HG03378 (cell line): ENCODE results near the gene IMPG2.
"Not testable (repeated sequence)": the region's sequence is repeated elsewhere in the genome, so short reads cannot be mapped to it uniquely, and the experiment has no call there.

ENCODE experiments used
- ATAC-seq: cut with Tn5 transposase; IDR thresholded peaks from one replicate; pipeline ENCODE4 v1.9.1; 2021; ENCODE audit warnings: mild to moderate bottlenecking, moderate library complexity; ENCODE audit not compliant: unreplicated experiment

Gene IMPG2

GRCh38 chr3:101320475-101320874 is at the start of gene IMPG2:
IMPG2 (minus strand) TSS chr3:101320575; CDS start chr3:101320372, 203 bp downstream.
- no peak for ATAC-seq

- no peak for ATAC-seq
These were observed 42.0 kb upstream of the IMPG2 start for GRCh38 chr3:101362406-101362805.

DNA sequence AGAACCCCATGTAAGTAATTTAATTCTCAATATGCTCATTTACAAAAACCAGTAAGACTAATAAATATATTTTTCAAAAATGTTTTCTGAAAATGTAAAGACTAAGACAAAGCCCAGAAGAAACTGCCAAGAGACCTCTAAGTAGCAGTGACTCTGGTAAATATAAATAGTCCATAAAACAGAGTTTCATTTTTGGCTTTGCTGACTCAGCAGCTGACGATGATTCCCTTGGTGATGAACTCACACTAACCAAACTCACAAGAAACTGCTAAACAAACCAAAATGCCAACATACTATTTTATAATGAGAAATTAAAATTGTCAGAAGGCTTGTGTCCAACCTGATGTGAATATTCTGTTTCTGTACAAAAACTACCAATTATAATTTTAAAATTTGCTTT is 31.5 kb upstream of the IMPG2 start:
- no peak for ATAC-seq

DNA sequence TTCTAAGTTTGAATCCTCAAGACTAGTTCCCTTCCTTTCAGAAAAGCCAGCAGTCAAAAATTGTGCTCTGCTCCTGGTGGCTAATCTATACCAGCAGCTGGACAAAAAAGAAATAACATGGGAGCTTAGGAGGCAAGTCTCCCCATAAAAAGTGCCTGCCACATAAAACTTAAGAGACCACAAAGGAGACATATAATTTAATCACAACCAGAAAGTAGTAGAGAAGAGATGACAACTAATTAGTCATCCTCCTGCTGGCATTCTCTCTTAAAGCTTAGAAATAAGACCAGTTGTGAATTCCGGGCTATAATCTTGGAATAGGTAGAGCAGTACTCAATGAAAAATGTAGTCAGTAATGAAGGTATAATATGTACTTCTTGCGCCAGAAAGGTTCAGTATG is 20.2 kb upstream of the IMPG2 start:
- no peak for ATAC-seq

GRCh38 chr3:101333883-101334282 is 13.5 kb upstream of the IMPG2 start:
- no peak for ATAC-seq

DNA sequence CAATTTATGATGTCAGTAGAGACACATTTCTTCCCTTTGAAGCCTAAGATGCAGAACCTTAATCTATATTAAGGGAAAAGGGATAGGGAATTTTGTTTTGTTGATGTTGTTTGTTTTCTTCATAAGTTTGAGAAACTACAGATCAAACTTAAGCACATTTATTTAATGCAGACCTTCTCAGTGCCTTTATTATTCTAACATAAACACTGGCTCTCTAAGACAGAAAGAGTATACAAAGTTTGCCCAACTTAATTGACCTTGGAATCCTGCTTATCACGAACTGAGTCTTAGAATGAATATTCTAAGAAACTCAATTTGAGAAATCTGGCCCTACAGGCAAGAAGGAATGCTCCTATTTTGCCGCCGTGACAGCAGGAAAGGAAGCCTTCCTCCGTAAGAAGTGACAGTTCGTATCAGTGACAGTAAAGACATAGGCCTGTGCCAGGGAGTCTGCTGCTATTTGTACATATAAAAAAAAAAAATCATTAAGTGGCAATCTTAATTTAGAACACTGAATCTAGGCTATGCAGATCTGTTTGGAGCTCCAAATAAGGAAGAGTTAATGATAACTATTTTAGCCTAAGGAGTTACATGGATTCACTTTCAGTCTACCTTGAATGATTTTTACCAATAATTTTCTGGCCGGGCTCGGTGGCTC is 8.8 kb upstream of the IMPG2 start:
- ATAC-seq, result no peak

DNA sequence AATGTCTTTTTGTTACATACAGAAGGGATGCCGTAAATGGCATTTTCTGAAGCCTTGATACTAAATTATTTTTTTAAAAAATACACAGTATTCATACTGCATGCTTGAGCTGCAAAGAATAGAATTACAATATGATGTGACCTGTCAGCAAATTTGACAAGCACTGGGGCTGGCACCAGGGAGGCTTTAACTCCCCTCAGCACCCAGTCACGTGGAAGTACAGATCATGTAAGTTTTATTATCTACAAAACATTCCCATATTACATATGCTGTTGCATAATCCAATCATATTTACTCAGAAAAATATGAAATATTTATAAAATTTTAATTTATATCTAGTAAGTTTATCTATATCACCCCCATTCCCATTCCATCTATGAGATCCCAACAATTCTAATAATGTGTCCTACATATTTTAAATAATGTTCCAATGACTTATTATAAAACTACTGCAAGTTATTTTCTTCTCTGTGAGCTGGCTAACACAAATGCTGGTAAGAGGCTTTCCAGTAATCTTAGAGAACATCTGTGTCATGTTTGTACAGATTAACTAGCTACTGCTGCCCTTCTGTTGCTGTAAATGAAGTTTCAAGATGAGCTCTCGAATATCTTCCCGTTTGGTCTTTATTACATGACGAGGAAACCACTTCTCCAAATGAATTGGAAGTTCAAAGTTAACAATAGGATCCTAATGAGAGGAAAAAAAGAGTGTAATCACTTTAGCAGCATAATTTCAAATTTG is 5.2 kb upstream of the IMPG2 start:
- ATAC-seq, result no peak

GRCh38 chr3:101319531-101319930 is 844 bp downstream of the IMPG2 start:
- ATAC-seq, result no peak

- no peak for ATAC-seq
These were observed 7.8 kb downstream of the IMPG2 start for GRCh38 chr3:101312545-101312944.

GRCh38 chr3:101311676-101312075 is 8.7 kb downstream of the IMPG2 start:
- ATAC-seq, result no peak

DNA sequence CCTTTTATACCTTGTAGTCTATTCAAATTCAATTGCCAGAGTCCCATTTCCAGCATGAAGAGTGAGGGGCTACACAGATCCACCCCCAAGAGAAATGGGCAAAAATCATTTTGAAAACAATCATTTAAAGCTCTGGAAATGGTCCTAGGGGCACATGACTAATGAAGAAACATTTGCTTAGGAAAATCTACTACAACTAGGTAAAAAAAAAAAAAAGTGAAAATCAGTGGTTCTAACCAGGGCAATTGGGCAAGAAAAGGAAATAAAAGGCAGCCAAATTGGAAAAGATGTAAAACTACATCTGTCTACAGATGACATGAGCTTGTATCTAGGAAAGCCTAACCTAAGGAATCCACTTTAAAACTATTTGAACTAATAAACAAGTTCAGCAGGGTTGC is 9.4 kb downstream of the IMPG2 start:
- no peak for ATAC-seq

DNA sequence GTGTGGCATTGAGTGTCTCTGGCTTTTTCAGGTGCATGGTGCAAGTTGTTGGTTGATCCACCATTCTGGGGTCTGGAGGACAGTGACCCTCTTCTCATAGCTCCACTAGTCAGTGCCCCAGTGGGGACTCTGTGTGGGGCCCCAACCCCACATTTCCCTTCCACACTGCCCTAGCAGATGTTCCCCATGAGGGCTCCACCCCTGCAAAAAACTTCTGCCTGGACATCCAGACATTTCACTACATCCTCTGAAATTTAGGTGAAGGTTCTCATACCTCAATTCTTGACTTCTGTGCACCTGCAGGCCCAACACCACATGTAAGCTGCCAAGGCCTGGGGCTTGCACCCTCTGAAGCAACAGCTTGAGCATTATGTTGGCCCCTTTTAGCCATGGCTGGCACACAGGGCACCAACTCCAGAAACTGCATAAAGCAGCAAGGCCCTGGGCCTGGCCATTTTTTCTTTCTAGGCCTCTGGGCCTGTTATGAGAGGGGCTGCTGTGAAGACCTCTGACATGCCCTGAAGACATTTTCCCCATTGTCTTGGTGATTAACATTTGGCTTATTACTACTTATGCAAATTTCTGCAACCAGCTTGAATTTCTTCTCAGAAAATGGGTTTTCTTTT is 12.1 kb downstream of the IMPG2 start:
- not testable (repeated sequence) for ATAC-seq

DNA sequence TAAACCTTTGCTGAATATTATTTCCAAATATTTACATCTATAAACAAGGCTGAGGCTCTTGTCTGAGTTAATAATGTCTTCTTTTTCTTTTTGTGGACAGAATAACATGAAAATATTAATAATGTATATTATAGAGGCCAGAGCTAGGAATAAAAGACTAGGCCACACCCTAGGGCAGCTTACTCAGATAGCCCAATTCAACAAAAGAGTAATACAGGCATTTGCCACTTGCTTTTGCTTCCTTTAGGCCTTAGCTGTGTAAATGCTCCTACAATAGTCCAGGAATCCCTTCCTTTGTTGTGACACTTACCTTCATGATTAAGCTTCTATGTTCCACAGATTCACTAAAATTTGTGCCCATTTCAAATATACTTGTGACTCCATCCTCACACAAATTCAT is 16.5 kb downstream of the IMPG2 start:
- ATAC-seq, result no peak

DNA sequence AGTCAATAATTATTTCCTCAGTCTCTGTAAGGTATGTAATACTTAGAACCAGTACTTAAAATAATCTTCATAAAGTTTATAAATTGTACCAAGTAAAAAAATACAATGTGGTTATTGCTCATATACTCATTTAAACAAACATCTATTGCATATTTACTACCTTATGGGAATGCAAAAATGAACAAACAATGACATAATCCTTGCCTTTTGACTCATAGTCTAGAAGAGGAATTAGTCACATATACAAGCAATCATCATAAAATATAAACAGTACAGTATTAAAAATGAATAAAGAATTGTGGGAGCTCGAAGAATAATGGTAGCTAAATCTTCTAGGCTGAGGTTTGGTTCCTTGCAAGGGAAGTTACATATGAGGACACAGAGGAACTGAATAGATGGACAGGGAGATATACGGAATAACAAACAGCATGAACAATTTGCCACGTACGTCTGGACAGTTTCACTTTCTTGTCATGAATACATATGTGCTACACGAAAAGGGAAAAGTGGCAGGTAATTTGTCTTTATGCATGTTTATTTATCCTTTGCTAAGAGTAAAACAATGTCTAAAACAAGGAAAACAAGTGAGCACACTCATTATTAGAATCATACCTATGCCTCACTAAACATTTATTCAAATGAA is 17.2 kb downstream of the IMPG2 start:
- ATAC-seq, result no peak

GRCh38 chr3:101300073-101300472 is 20.3 kb downstream of the IMPG2 start:
- ATAC-seq, result no peak

- no peak for ATAC-seq
These were observed 28.3 kb downstream of the IMPG2 start for GRCh38 chr3:101292027-101292426.

- no peak for ATAC-seq
These were observed 32.1 kb downstream of the IMPG2 start for GRCh38 chr3:101288294-101288693.

DNA sequence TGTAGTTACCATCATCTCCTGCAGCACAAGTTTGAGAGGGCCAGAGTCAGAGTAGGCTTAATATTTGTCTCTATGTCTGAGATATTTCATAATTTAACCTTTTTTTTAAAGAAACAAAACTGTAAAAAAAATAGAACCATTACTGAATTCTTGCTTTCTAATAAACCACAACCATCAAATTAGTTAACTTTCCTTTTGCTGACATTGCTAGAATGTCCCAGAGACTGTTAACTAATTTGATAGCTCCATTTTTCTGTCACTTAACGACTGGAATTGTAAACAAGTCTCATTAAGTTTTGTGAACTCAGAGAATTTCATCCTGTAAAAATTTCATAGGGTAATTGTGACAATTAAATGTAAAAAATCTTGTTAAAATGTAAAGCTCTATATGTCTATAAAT is 35.6 kb downstream of the IMPG2 start:
- no peak for ATAC-seq

DNA sequence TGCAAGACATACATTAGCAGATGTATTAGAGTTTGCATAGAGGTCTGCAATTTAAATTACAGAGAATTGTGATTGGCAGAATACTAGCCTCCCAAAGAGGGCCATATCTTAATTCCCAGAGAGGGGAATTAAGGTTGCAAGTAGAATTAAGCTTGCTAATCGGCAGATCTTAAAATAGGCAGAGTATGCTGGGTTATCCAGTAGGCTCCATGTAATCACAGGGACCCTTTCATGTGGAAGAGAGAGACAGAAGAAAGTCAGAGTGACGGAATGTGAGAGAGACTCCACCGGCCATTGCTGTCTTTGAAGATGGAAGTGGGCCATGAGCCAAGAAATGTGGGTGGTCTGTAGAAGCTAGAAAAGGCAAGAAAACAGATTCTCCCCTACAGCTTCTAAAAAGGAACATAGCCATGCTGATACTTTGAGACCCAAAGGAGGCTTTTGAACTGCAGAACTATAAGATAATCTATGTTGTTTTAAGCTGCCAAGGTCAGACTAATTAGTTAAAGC is 38.8 kb downstream of the IMPG2 start:
- no peak for ATAC-seq

DNA sequence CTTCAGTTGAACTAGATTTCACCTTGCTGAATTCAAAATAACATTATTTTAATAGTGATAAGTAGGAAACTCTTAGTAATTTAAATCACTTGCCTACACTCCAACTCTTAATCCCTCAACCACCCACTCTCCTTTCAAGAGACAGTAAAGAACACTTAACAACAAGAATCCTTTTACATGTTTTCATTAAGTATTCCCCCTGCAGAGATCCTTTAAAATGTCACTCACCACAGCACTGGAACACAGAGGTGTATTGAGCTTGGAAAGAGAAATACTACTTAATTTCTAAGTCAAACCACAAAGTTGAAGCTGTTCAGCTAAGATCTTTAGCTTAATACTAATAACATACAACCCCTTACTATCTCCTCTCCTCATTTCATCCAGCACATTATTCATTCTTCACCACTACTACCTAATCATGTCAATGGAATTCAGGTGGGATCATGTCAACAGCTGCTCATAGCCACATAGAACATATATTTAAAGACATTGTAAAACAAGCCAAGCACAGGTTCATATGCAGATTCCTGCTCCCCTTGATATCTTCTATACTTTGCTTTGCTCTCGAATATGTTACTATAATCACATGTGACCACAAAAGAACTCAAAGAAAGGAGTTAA is 40.5 kb downstream of the IMPG2 start:
- no peak for ATAC-seq

- ATAC-seq, result no peak
These were observed 41.2 kb downstream of the IMPG2 start for GRCh38 chr3:101279162-101279561.
